ENCODE data around the gene YY1AP1. TPM values are rescaled to one million over a fixed set of nuclear protein-coding genes. Genes with fewer than 3 reads are reported as not detected.

The YY1AP1 gene
- total and polyA plus RNA-seq, 10 of the 15 experiments (the other 5 are each of a cell fraction or from before 2014, with no cell fraction given) = 13.2 to 118 (median 40.5) TPM

- RAD21 ChIA-PET (ENCODE audit: unreplicated experiment) = no interaction called here
- Histone ChIP-seq H3K4me1 (ENCODE audit: control insufficient read depth, insufficient read depth, low read length) (no peaks in the 10 kb centered on the region), H3K79me2 (ENCODE audit: control insufficient read depth, insufficient read depth, low read length) (no peaks in the 10 kb centered on the region), H3K4me3 (no peak overlapping the region), H3K36me3 (ENCODE audit: control insufficient read depth in 2 of 2, insufficient read depth in 2 of 2, low read length in 1 of 2) (no peaks in the 10 kb centered on the region), H3K27ac (ENCODE audit: control insufficient read depth, insufficient read depth) (no peak overlapping the region), H2AFZ (ENCODE audit: control insufficient read depth, low read depth, low read length) (no peak overlapping the region), H3K4me2 (ENCODE audit: control insufficient read depth, insufficient read depth) (no peak overlapping the region), H3K9me3 (replicated peaks; ENCODE audit: control insufficient read depth, insufficient read depth, low read length) (peaks cover 4% of the 10 kb centered on the region; the same call in 1 of the 3 replicates), H4K20me1 (ENCODE audit: control insufficient read depth, insufficient read depth) (no peaks in the 10 kb centered on the region), H3K27me3 (replicated peaks in 1 of 2; ENCODE audit: control insufficient read depth in 2 of 2, insufficient read depth in 2 of 2, low read length in 1 of 2) (no peaks in the 10 kb centered on the region), H3K9ac (ENCODE audit: control insufficient read depth, insufficient read depth, low read length) (no peak overlapping the region)
- POLR2A ChIA-PET = no interaction called here
- TF ChIP-seq ETV6 (conservative IDR thresholded peaks at IDR 0.05 in 1 of 2, IDR thresholded peaks at IDR 0.05 in 1 of 2; ENCODE audit: borderline replicate concordance in 1 of 2, low read depth in 1 of 2) = no peak
- TF ChIP-seq MEF2B (IDR thresholded peaks at IDR 0.05; ENCODE audit: partially characterized antibody, poor library complexity, severe bottlenecking) = peak; percentile 45
- no peak for DNase-seq (ENCODE audit: low read depth, low spot score)
- WGBS (ENCODE audit: insufficient coverage, insufficient replicate concordance, low lambda C conversion rate, missing lambda C conversion rate) = 37% methylated on average over 3 of the region's 3 CpGs
- SMC1A ChIA-PET (ENCODE audit: uncharacterized antibody, unreplicated experiment) = interaction anchor here (0.6 to 1.5 kb wide), 5 partner anchors 12 to 415 kb away, joined by 3 to 4 read pairs (median 3); no protein-coding TSS in a partner anchor
- BruUV-seq (replicated peaks) = no TSS peak
- in situ Hi-C loops (cut with MboI) = no loop called here
- CTCF ChIA-PET = no interaction called here
- peak; percentile 32; the same call in 2 of the 3 replicates for ATAC-seq
- no peak for FAIRE-seq
- intact Hi-C loops (cut with micrococcal nuclease; ENCODE audit: unreplicated experiment) = no loop called here
These were observed 36.5 kb downstream of the YY1AP1 start for GRCh38 chr1:155651861-155652661.

- RAD21 ChIA-PET (ENCODE audit: unreplicated experiment) = no interaction called here
- SMC1A ChIA-PET (ENCODE audit: uncharacterized antibody, unreplicated experiment) = interaction anchor here (1.1 kb wide), 1 partner anchor 399 kb away, joined by 4 read pairs; no protein-coding TSS in a partner anchor
- H3K9me3 ChIP-seq (replicated peaks; ENCODE audit: control insufficient read depth, insufficient read depth, low read length) = peaks cover 4% of the 10 kb centered on the region; the same call in 1 of the 3 replicates
- H3K36me3 ChIP-seq (ENCODE audit: control insufficient read depth in 2 of 2, insufficient read depth in 2 of 2, low read length in 1 of 2) = no peaks in the 10 kb centered on the region
- H2AFZ ChIP-seq (ENCODE audit: control insufficient read depth, low read depth, low read length) = no peak overlapping the region
- 65% methylated on average over 7 of the region's 7 CpGs for WGBS (ENCODE audit: insufficient coverage, insufficient replicate concordance, low lambda C conversion rate, missing lambda C conversion rate)
- H3K4me2 ChIP-seq (ENCODE audit: control insufficient read depth, insufficient read depth) = no peak overlapping the region
- no peaks in the 10 kb centered on the region for H3K4me1 ChIP-seq (ENCODE audit: control insufficient read depth, insufficient read depth, low read length)
- CTCF ChIA-PET = no interaction called here
- H3K9ac ChIP-seq (ENCODE audit: control insufficient read depth, insufficient read depth, low read length) = no peak overlapping the region
- no peak for FAIRE-seq
- POLR2A ChIA-PET = no interaction called here
- no TSS peak for BruUV-seq (replicated peaks)
- no peak for DNase-seq (ENCODE audit: low read depth, low spot score)
- intact Hi-C loops (cut with micrococcal nuclease; ENCODE audit: unreplicated experiment) = no loop called here
- H3K27me3 ChIP-seq (replicated peaks in 1 of 2; ENCODE audit: control insufficient read depth in 2 of 2, insufficient read depth in 2 of 2, low read length in 1 of 2) = no peaks in the 10 kb centered on the region
- H3K27ac ChIP-seq (ENCODE audit: control insufficient read depth, insufficient read depth) = no peak overlapping the region
- ATAC-seq = no peak
- no peak overlapping the region for H3K4me3 ChIP-seq
- in situ Hi-C loops (cut with MboI) = no loop called here
- H4K20me1 ChIP-seq (ENCODE audit: control insufficient read depth, insufficient read depth) = no peaks in the 10 kb centered on the region
- no peaks in the 10 kb centered on the region for H3K79me2 ChIP-seq (ENCODE audit: control insufficient read depth, insufficient read depth, low read length)
- no peak for TF ChIP-seq LARP7 (IDR thresholded peaks at IDR 0.05)
- TF ChIP-seq ZBTB11 (CRISPR knock-in tag; IDR thresholded peaks at IDR 0.05) = no peak
- TF ChIP-seq SMARCA5 (IDR thresholded peaks at IDR 0.05) = no peak
- TF ChIP-seq, protein P1, sequence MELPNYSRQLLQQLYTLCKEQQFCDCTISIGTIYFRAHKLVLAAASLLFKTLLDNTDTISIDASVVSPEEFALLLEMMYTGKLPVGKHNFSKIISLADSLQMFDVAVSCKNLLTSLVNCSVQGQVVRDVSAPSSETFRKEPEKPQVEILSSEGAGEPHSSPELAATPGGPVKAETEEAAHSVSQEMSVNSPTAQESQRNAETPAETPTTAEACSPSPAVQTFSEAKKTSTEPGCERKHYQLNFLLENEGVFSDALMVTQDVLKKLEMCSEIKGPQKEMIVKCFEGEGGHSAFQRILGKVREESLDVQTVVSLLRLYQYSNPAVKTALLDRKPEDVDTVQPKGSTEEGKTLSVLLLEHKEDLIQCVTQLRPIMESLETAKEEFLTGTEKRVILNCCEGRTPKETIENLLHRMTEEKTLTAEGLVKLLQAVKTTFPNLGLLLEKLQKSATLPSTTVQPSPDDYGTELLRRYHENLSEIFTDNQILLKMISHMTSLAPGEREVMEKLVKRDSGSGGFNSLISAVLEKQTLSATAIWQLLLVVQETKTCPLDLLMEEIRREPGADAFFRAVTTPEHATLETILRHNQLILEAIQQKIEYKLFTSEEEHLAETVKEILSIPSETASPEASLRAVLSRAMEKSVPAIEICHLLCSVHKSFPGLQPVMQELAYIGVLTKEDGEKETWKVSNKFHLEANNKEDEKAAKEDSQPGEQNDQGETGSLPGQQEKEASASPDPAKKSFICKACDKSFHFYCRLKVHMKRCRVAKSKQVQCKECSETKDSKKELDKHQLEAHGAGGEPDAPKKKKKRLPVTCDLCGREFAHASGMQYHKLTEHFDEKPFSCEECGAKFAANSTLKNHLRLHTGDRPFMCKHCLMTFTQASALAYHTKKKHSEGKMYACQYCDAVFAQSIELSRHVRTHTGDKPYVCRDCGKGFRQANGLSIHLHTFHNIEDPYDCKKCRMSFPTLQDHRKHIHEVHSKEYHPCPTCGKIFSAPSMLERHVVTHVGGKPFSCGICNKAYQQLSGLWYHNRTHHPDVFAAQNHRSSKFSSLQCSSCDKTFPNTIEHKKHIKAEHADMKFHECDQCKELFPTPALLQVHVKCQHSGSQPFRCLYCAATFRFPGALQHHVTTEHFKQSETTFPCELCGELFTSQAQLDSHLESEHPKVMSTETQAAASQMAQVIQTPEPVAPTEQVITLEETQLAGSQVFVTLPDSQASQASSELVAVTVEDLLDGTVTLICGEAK (IDR thresholded peaks at IDR 0.05; ENCODE audit: borderline replicate concordance) = no peak
- TF ChIP-seq RUNX3 (IDR thresholded peaks at IDR 0.05; ENCODE audit: low read length) = no peak
These were observed 38.3 kb downstream of the YY1AP1 start for GRCh38 chr1:155650231-155650757.
